DND-41 (cell line): ENCODE measurements around the gene CYTH3.

ENCODE experiments used
- EZH2 ChIP-seq: IDR thresholded peaks from 3 replicates; pipeline ENCODE4 v1.6.1; 2012; ENCODE audit warnings: borderline replicate concordance, low read depth, mild to moderate bottlenecking, moderate library complexity, low read length, inconsistent platforms; ENCODE audit not compliant: severe bottlenecking
- TF ChIP-seq, protein P1 (sequence below): IDR thresholded peaks from 2 replicates; pipeline ENCODE4 v1.5.1; 2012; ENCODE audit warnings: borderline replicate concordance, low read length, moderate library complexity, mild to moderate bottlenecking; ENCODE audit not compliant: poor library complexity, severe bottlenecking; ENCODE audit errors: extremely low read depth

GRCh38 chr7:6306471-6306870, 34.0 kb upstream of the CYTH3 start:
- TF ChIP-seq, protein P1, sequence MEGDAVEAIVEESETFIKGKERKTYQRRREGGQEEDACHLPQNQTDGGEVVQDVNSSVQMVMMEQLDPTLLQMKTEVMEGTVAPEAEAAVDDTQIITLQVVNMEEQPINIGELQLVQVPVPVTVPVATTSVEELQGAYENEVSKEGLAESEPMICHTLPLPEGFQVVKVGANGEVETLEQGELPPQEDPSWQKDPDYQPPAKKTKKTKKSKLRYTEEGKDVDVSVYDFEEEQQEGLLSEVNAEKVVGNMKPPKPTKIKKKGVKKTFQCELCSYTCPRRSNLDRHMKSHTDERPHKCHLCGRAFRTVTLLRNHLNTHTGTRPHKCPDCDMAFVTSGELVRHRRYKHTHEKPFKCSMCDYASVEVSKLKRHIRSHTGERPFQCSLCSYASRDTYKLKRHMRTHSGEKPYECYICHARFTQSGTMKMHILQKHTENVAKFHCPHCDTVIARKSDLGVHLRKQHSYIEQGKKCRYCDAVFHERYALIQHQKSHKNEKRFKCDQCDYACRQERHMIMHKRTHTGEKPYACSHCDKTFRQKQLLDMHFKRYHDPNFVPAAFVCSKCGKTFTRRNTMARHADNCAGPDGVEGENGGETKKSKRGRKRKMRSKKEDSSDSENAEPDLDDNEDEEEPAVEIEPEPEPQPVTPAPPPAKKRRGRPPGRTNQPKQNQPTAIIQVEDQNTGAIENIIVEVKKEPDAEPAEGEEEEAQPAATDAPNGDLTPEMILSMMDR, result no peak
- no peak for TF ChIP-seq EZH2
